Sigmoid colon (tissue), 7 donors: ENCODE data around the gene GSE1. TPM values are rescaled to one million over a fixed set of nuclear protein-coding genes. Genes with fewer than 3 reads are reported as not detected.

Experiments
- DNase-seq: peaks from one replicate; pipeline ENCODE4 v3.0.0-alpha.2; 2019
- H3K27ac ChIP-seq, 4 donors: fragments of 200-600 bp; sonication (generic); one replicate each; pipeline ENCODE4 v1.5.1; 2016 to 2019; ENCODE audit warnings: mild to moderate bottlenecking in 1 of 4
- H3K27me3 ChIP-seq, 3 donors: fragments of 200-600 bp; sonication (generic); one replicate each; pipeline ENCODE4 v1.5.1; 2019; ENCODE audit warnings: mild to moderate bottlenecking in 1 of 3
- H3K36me3 ChIP-seq, 4 donors: fragments of 200-600 bp; sonication (generic); one replicate each; pipeline ENCODE4 v1.5.1; 2016 to 2019
- H3K4me1 ChIP-seq, 4 donors: fragments of 200-600 bp; sonication (generic); one replicate each; pipeline ENCODE4 v1.5.1; 2017 to 2019
- H3K4me3 ChIP-seq, 4 donors: fragments of 200-600 bp; sonication (generic); one replicate each; pipeline ENCODE4 v1.5.1; 2017 to 2019; ENCODE audit warnings: mild to moderate bottlenecking in 2 of 4, moderate library complexity in 1 of 4
- H3K9me3 ChIP-seq, 4 donors: fragments of 200-600 bp in 3 of 4; sonication (generic) in 3 of 4; one replicate each; pipeline versions ENCODE4 v1.5.1 to v1.6.1; 2013 to 2019
- CTCF ChIP-seq, 4 experiments: fragments of 450-650 bp in 3 of 4; fragments of 200-600 bp in 1 of 4; IDR thresholded peaks; one replicate each; pipeline ENCODE4 v1.5.1; 2016 to 2019; ENCODE audit warnings: antibody characterized with exemption in 4 of 4, mild to moderate bottlenecking in 3 of 4, moderate library complexity in 2 of 4
- EP300 ChIP-seq, 4 donors: sonication (generic); formaldehyde crosslinking; IDR thresholded peaks; one replicate each; pipeline ENCODE4 v1.6.1; 2017; ENCODE audit warnings: antibody characterized with exemption in 4 of 4
- POLR2A ChIP-seq, 2 donors: fragments of 450-650 bp; IDR thresholded peaks; one replicate each; pipeline ENCODE4 v1.6.1; 2016; ENCODE audit warnings: antibody characterized with exemption in 2 of 2, mild to moderate bottlenecking in 2 of 2, moderate library complexity in 2 of 2
- POLR2AphosphoS5 ChIP-seq, 4 donors: sonication (generic); formaldehyde crosslinking; IDR thresholded peaks; one replicate each; pipeline ENCODE4 v1.6.1; 2017; ENCODE audit warnings: antibody characterized with exemption in 4 of 4
- WGBS, 2 donors: extraction: QIAGEN DNeasy Blood & Tissue Kit; methylation state at CpG; one replicate each; pipeline ENCODE4 v1.1.7; 2013; 5-methylcytosine and 5-hydroxymethylcytosine counted together
- intact Hi-C: fragments of 100-400 bp; cut with DNase I; formaldehyde crosslinking; loops from one replicate; pipeline ENCODE4 v1.15.1; 2023
- polyA plus RNA-seq, 3 donors: library from polyadenylated mRNA; stranded (reverse); fragments of 200-250 nt; gene quantifications; one replicate each; pipeline ENCODE4 v1.2.3, GENCODE V29; 2013
- total RNA-seq, 4 donors: library from RNA; depleted of rRNA; stranded (reverse); fragments of >200 nt; gene quantifications; one replicate each; pipeline ENCODE4 v1.1.0, GENCODE V29; 2016
- donor health status: healthy with polysubstance abuse.
- donor health status: Bipolar disorder and iron deficiency.
- donor health status: healthy.

GSE1 gene
- total and polyA plus RNA-seq, 7 donors: 12.0 to 76.7 (median 42.5) TPM

DNA sequence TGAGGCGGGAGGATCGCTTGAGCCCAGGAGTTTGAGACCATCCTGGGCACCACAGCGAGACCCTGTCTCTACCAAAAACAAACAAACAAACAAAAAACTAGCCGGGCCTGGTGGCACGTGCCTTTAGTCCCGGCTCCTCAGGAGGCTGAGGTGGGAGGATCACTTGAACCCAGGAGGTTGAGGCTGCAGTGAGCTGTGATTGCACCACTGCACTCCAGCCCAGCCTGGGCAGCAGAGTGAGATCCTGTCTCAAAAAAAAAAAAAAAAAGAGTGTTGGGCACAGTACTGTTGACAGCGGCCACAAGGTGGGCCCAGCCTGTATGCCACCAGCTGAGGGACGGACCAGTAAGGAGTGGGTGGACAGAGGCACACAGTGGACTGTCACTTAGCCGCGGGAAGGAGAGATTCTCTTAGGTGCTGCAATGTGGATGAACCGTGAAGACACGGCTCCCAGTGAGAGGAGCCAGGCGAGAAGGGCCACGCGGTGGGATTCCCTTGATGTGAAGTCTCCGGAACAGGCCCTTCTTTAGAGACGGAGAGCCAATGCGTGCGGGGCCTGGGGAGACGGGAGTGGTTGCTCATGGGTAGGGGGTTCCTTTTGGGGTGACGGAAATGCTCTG lies 31.1 kb downstream of the GSE1 start:
- Histone ChIP-seq H3K27ac (peak overlapping the region in 2 of 4 donors; percentile 40 to 74), H3K4me1 (peaks cover 0 to 50% (median 32%) of the 10 kb centered on the region in 4 donors)
- 90 to 93% methylated on average over 21 of the region's 21 CpGs for WGBS, 2 donors

GRCh38 chr16:85645021-85645589 lies 32.0 kb downstream of the GSE1 start:
- no peak overlapping the region for H3K4me3 ChIP-seq
- TF ChIP-seq POLR2AphosphoS5 (IDR thresholded peaks at IDR 0.05) (no peak), EP300 (IDR thresholded peaks at IDR 0.05) (no peak), CTCF (IDR thresholded peaks at IDR 0.05) (no peak), POLR2A (IDR thresholded peaks at IDR 0.05) (no peak)

More for the DNA sequence above, 31.1 kb downstream of the GSE1 start:
- no peak for DNase-seq
- intact Hi-C loops: no loop called here
- Histone ChIP-seq H3K27me3 (no peaks in the 10 kb centered on the region), H3K4me3 (no peak overlapping the region), H3K36me3 (peaks cover 0 to 8% (median 4%) of the 10 kb centered on the region in 4 donors), H3K9me3 (no peaks in the 10 kb centered on the region)
- no peak for TF ChIP-seq CTCF (IDR thresholded peaks at IDR 0.05)
- no peak for TF ChIP-seq POLR2AphosphoS5 (IDR thresholded peaks at IDR 0.05)
- no peak for TF ChIP-seq EP300 (IDR thresholded peaks at IDR 0.05)
- TF ChIP-seq POLR2A (IDR thresholded peaks at IDR 0.05): no peak

GRCh38 chr16:85646358-85646907 lies 33.3 kb downstream of the GSE1 start:
- H3K36me3 ChIP-seq: peaks cover 0 to 16% (median 7%) of the 10 kb centered on the region in 4 donors
- no peaks in the 10 kb centered on the region for H3K9me3 ChIP-seq
- whole genome bisulfite sequencing, 2 donors: 89 to 90% methylated on average over 17 of the region's 17 CpGs
- intact Hi-C loops: no loop called here
- DNase-seq: no peak
- H3K27ac ChIP-seq: no peak overlapping the region
- H3K27me3 ChIP-seq: no peaks in the 10 kb centered on the region
- no peak overlapping the region for H3K4me3 ChIP-seq
- H3K4me1 ChIP-seq: peaks cover 0 to 44% (median 34%) of the 10 kb centered on the region in 4 donors
- TF ChIP-seq EP300 (IDR thresholded peaks at IDR 0.05): no peak
- no peak for TF ChIP-seq POLR2AphosphoS5 (IDR thresholded peaks at IDR 0.05)
- no peak for TF ChIP-seq CTCF (IDR thresholded peaks at IDR 0.05)
- no peak for TF ChIP-seq POLR2A (IDR thresholded peaks at IDR 0.05)

More at GRCh38 chr16:85645021-85645589, 32.0 kb downstream of the GSE1 start:
- Histone ChIP-seq H3K9me3 (no peaks in the 10 kb centered on the region), H3K4me1 (peaks cover 0 to 43% (median 26%) of the 10 kb centered on the region in 4 donors), H3K27me3 (no peaks in the 10 kb centered on the region), H3K36me3 (peaks cover 0 to 16% (median 7%) of the 10 kb centered on the region in 4 donors), H3K27ac (no peak overlapping the region)
- WGBS, 2 donors: 19 to 60% methylated on average over 19 of the region's 19 CpGs
- no peak for DNase-seq
- intact Hi-C loops: no loop called here

DNA sequence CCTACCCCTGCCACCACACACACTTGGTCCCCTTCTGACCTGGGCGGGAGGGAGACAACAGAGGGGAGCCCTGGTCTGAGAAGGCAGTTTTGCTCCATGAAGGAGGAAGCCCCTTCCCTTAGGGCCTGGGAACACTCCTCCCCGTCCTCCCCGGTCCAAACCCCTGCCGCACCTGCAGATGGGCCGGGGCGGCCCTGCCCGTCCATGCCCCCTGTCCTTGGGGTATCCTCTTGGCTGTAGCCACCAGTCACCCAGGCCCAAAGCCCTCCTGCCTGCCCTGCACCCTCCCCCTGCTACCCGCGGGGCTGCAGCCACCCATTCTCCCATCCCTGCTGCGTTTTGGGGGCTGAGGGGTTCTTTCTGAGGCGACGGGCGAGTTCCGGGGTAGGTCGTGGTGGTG lies 33.9 kb downstream of the GSE1 start:
- TF ChIP-seq POLR2AphosphoS5 (IDR thresholded peaks at IDR 0.05): no peak
- no peak for TF ChIP-seq EP300 (IDR thresholded peaks at IDR 0.05)
- TF ChIP-seq CTCF (IDR thresholded peaks at IDR 0.05): no peak
- no peak for TF ChIP-seq POLR2A (IDR thresholded peaks at IDR 0.05)
- no peak overlapping the region for H3K4me3 ChIP-seq
- peaks cover 0 to 44% (median 34%) of the 10 kb centered on the region in 4 donors for H3K4me1 ChIP-seq
- no peak for DNase-seq
- H3K9me3 ChIP-seq: no peaks in the 10 kb centered on the region
- intact Hi-C loops: no loop called here
- WGBS, 2 donors: 95% methylated on average over 15 of the region's 15 CpGs
- H3K27me3 ChIP-seq: no peaks in the 10 kb centered on the region
- peaks cover 0 to 16% (median 7%) of the 10 kb centered on the region in 4 donors for H3K36me3 ChIP-seq
- H3K27ac ChIP-seq: no peak overlapping the region
